A673 (cell line): ENCODE data around the gene TMA16. TPM values are rescaled to one million over a fixed set of nuclear protein-coding genes. Genes with fewer than 3 reads are reported as not detected.

Experiments
- BruUV-seq: library from RNA; stranded (reverse); fragments of 400-500 nt; replicated peaks from 2 replicates; lab custom pipeline; 2021; lab: Mats Ljungman, UMichigan
- CTCF ChIA-PET: fragments of 300-600 bp; sonication (Branson Sonifier 250); formaldehyde crosslinking; loops from one replicate; lab custom pipeline; 2022; ENCODE audit warnings: antibody characterized with exemption; lab: Charles Lee
- POLR2A ChIA-PET: fragments of 300-600 bp; sonication (Branson Sonifier 250); formaldehyde crosslinking; loops from one replicate; lab custom pipeline; 2022; ENCODE audit warnings: antibody characterized with exemption; ENCODE audit not compliant: low non-redundant PET; lab: Charles Lee
- DNase-seq: peaks from one replicate; pipeline ENCODE4 v3.0.0-alpha.2; 2015; ENCODE audit warnings: low spot score
- H3K27ac ChIP-seq: fragments of 200-600 bp; sonication (generic); 2 replicates; pipeline ENCODE4 v1.5.1; 2016; ENCODE audit warnings: mixed run types, low read depth, mild to moderate bottlenecking, mixed read lengths, antibody characterized with exemption, low read length; ENCODE audit not compliant: poor library complexity, severe bottlenecking
- H3K27me3 ChIP-seq: fragments of 200-600 bp; sonication (generic); replicated peaks from 2 replicates; pipeline ENCODE4 v1.6.1; 2017; ENCODE audit warnings: mixed run types, low read depth, mild to moderate bottlenecking, mixed read lengths, antibody characterized with exemption, low read length; ENCODE audit not compliant: insufficient read depth, poor library complexity
- H3K36me3 ChIP-seq: fragments of 200-600 bp; sonication (generic); 2 replicates; pipeline ENCODE4 v1.6.1; 2016; ENCODE audit warnings: mixed run types, mild to moderate bottlenecking, mixed read lengths, antibody characterized with exemption, low read length; ENCODE audit not compliant: insufficient read depth, poor library complexity, severe bottlenecking
- H3K4me1 ChIP-seq: fragments of 200-600 bp; sonication (generic); 2 replicates; pipeline ENCODE4 v1.6.1; 2017; ENCODE audit warnings: mixed run types, mild to moderate bottlenecking, mixed read lengths, antibody characterized with exemption, low read length; ENCODE audit not compliant: insufficient read depth, poor library complexity, severe bottlenecking
- H3K4me3 ChIP-seq: fragments of 200-600 bp; sonication (generic); 2 replicates; pipeline ENCODE4 v1.5.1; 2016; ENCODE audit warnings: low read depth, mixed run types, mild to moderate bottlenecking, mixed read lengths, low read length; ENCODE audit not compliant: poor library complexity, severe bottlenecking
- H3K9me3 ChIP-seq: fragments of 200-600 bp; sonication (generic); 2 replicates; pipeline ENCODE4 v1.6.1; 2016; ENCODE audit warnings: mixed run types, low read depth, mild to moderate bottlenecking, mixed read lengths, antibody characterized with exemption, low read length; ENCODE audit not compliant: poor library complexity, severe bottlenecking
- EZH2 ChIP-seq: fragments of 200-600 bp; sonication (generic); IDR thresholded peaks from 2 replicates; pipeline ENCODE4 v1.6.1; 2017; ENCODE audit warnings: borderline replicate concordance, low read depth, mild to moderate bottlenecking, mixed read lengths, antibody characterized with exemption, low read length; ENCODE audit not compliant: poor library complexity, severe bottlenecking
- intact Hi-C: fragments of 100-400 bp; cut with micrococcal nuclease; formaldehyde crosslinking; loops from one replicate; pipeline ENCODE4 v1.10.0; 2022; ENCODE audit not compliant: unreplicated experiment
- total RNA-seq: library from RNA; stranded (reverse); gene quantifications from 2 replicates; pipeline ENCODE4 v1.2.3, GENCODE V29; 2021
- TF ChIP-seq, protein P1 (sequence below): fragments of 300-800, 200-600 bp; sonication (generic); conservative IDR thresholded peaks from 2 replicates; pipeline ENCODE4 v1.5.1; 2017; ENCODE audit warnings: low read depth, mild to moderate bottlenecking, antibody characterized with exemption, low read length, moderate library complexity, mixed read lengths

TMA16 gene
- total RNA-seq, 1 experiment from 2014 or later: 83.5 TPM

DNA sequence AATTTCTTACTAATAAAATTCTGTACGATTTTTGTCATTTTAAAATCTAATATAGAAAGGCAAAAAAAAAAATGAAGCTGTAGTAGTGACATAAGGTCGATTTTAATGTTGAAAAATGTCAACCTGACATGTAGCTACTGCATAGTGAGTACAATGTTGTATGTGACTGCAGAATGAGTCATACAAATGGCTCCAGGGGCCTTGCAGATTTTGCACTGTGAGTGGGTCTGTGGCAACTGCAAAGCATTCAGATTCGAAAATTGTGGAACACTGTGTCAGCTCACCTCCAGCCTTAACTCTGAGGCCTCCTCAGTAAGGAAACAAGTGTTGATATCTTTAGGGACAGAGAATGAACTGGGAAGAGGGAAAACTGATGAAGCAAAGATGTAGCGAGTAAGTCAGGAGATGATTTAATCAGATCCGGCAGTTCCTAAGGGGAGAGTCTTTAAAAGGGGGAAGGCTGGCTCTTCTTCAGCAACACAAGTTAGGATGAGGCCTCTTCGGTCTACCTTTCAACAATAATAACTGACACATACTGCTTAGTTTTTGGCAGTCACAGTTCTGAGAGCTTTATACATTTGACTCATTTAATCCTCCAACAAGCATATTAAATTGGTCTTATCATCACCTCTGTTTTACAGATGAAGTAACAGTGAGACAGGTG is 45.8 kb upstream of the TMA16 start:
- CTCF ChIA-PET: interaction anchor here (1.1 kb wide), 1 partner anchor 117 kb away, joined by 4 read pairs; no protein-coding TSS in a partner anchor
- no peak overlapping the region for H3K4me3 ChIP-seq
- intact Hi-C loops: no loop called here

DNA sequence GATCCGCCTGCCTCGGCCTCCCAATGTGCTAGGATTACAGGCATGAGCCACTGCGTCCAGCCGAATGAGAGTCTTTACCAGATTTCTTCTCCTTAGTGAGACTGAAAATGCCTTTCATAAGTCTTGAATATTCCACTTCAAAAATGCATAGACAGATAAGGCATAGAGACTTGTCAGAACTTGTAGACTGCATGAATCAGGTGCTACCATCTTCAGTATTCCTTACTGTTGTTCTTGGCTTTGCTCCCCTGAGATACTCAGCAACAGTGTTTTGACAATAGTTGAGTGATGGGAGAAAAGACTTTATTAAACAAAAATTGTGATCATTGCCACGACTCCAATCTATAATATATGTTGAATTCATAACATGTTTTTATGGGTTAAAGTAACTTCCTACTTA is 31.9 kb upstream of the TMA16 start:
- POLR2A ChIA-PET: no interaction called here
- no peak overlapping the region for H3K4me3 ChIP-seq
- intact Hi-C loops: no loop called here
- H3K4me1 ChIP-seq: no peaks in the 10 kb centered on the region
- no peak overlapping the region for H3K27ac ChIP-seq
- no peak for DNase-seq
- no TSS peak for BruUV-seq
- no peak for TF ChIP-seq EZH2
- TF ChIP-seq, protein P1, sequence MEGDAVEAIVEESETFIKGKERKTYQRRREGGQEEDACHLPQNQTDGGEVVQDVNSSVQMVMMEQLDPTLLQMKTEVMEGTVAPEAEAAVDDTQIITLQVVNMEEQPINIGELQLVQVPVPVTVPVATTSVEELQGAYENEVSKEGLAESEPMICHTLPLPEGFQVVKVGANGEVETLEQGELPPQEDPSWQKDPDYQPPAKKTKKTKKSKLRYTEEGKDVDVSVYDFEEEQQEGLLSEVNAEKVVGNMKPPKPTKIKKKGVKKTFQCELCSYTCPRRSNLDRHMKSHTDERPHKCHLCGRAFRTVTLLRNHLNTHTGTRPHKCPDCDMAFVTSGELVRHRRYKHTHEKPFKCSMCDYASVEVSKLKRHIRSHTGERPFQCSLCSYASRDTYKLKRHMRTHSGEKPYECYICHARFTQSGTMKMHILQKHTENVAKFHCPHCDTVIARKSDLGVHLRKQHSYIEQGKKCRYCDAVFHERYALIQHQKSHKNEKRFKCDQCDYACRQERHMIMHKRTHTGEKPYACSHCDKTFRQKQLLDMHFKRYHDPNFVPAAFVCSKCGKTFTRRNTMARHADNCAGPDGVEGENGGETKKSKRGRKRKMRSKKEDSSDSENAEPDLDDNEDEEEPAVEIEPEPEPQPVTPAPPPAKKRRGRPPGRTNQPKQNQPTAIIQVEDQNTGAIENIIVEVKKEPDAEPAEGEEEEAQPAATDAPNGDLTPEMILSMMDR: no peak
- no peaks in the 10 kb centered on the region for H3K36me3 ChIP-seq
- no peaks in the 10 kb centered on the region for H3K27me3 ChIP-seq
- CTCF ChIA-PET: no interaction called here
- H3K9me3 ChIP-seq: peaks cover 3% of the 10 kb centered on the region

More for the DNA sequence above, 45.8 kb upstream of the TMA16 start:
- H3K4me1 ChIP-seq: peaks cover 3% of the 10 kb centered on the region
- peak overlapping the region; percentile 38 for H3K27ac ChIP-seq
- no peaks in the 10 kb centered on the region for H3K36me3 ChIP-seq
- H3K27me3 ChIP-seq: no peaks in the 10 kb centered on the region
- POLR2A ChIA-PET: no interaction called here
- peak; percentile 27 for DNase-seq
- no TSS peak for BruUV-seq
- H3K9me3 ChIP-seq: no peaks in the 10 kb centered on the region
- TF ChIP-seq, protein P1: no peak
- TF ChIP-seq EZH2: no peak

DNA sequence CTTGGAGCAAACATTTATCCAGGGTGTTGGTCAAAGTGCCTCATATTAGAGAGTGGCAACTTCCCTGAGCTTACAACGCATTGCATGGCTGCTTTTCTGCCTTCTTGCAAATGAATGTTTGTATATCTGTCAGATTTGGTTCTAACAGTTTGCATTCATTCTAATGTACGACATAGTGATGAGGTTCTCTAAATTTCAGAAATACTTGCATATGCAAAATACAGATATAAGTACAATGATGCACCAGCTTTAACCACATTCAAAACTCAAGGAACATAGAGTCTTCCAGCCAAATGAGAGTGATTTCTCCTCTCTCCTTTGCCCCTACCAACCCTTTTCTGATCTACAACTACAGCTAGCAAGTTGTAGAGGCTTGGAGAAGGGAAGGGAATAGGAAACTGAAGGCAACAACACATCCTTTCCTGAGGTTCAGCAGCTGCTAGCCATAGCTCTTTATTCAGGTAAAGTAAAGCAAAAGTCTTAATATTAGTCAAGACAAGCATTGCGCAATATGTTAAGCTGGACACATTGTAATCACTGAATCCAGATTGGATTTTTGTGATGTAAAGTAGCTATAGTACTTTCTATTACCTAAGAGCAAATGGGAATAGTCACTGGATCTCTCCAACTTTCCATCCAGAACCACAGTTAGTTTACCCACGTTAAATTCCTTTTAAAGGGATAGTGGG is 27.3 kb upstream of the TMA16 start:
- no peak overlapping the region for H3K27ac ChIP-seq
- peaks cover 3% of the 10 kb centered on the region for H3K9me3 ChIP-seq
- no peak for TF ChIP-seq EZH2
- TF ChIP-seq, protein P1: no peak
- no peaks in the 10 kb centered on the region for H3K27me3 ChIP-seq
- ChIA-PET CTCF (no interaction called here), POLR2A (no interaction called here)
- BruUV-seq: no TSS peak
- no peak overlapping the region for H3K4me3 ChIP-seq
- H3K4me1 ChIP-seq: no peaks in the 10 kb centered on the region
- H3K36me3 ChIP-seq: no peaks in the 10 kb centered on the region
- no peak for DNase-seq
- intact Hi-C loops: no loop called here
